HEK293T (cell line): ENCODE measurements around the gene CREB3L1.

Source experiments
- NFRKB ChIP-seq: fragments of 450-650 bp; IDR thresholded peaks from 2 replicates; pipeline ENCODE4 v1.6.1; 2016; ENCODE audit warnings: mild to moderate bottlenecking, moderate library complexity
- PKNOX1 ChIP-seq: fragments of 450-650 bp; IDR thresholded peaks from 2 replicates; pipeline ENCODE4 v1.6.1; 2016
- SUZ12 ChIP-seq: fragments of 450-650 bp; IDR thresholded peaks from 2 replicates; pipeline ENCODE4 v1.6.1; 2016; ENCODE audit warnings: mild to moderate bottlenecking

GRCh38 chr11:46263120-46263519 is 14.3 kb upstream of the CREB3L1 start:
- TF ChIP-seq SUZ12, result no peak
- no peak for TF ChIP-seq PKNOX1
- no peak for TF ChIP-seq NFRKB
